T-helper 1 cell treated with Interleukin-12 subunit alpha and Interleukin-12 subunit beta and Interleukin-4 antibody, amounts not matched to agents 30 μg/mL and 1 μg/mL, for 36 hours (primary cell): ENCODE measurements around the gene CTBP2.

ENCODE experiments used
- H3K27ac Mint-ChIP-seq: one replicate; pipeline ENCODE4 v1.8.0; 2021; ENCODE audit warnings: mild to moderate bottlenecking, mixed read lengths
- H3K27me3 Mint-ChIP-seq: one replicate; pipeline ENCODE4 v1.8.0; 2021; ENCODE audit warnings: low read depth, mixed read lengths
- H3K36me3 Mint-ChIP-seq: one replicate; pipeline ENCODE4 v1.8.0; 2021; ENCODE audit warnings: low read depth, mixed read lengths
- H3K4me1 Mint-ChIP-seq: one replicate; pipeline ENCODE4 v1.8.0; 2021; ENCODE audit warnings: low read depth, mixed read lengths
- H3K4me3 Mint-ChIP-seq: one replicate; pipeline ENCODE4 v1.8.0; 2021; ENCODE audit warnings: mild to moderate bottlenecking, moderate library complexity, mixed read lengths
- H3K9me3 Mint-ChIP-seq: one replicate; pipeline ENCODE4 v1.8.0; 2021; ENCODE audit warnings: mixed read lengths

CTBP2 gene

GRCh38 chr10:125000366-125001312, 159.7 kb downstream of the CTBP2 start:
- no peak overlapping the region for H3K4me3 Mint-ChIP-seq
- H3K27ac Mint-ChIP-seq, result no peak overlapping the region
- no peaks in the 10 kb centered on the region for H3K27me3 Mint-ChIP-seq
- H3K4me1 Mint-ChIP-seq, result no peaks in the 10 kb centered on the region
- no peaks in the 10 kb centered on the region for H3K36me3 Mint-ChIP-seq
- no peaks in the 10 kb centered on the region for H3K9me3 Mint-ChIP-seq

GRCh38 chr10:124999433-125000365, 160.7 kb downstream of the CTBP2 start:
- H3K9me3 Mint-ChIP-seq, result no peaks in the 10 kb centered on the region
- H3K4me1 Mint-ChIP-seq, result no peaks in the 10 kb centered on the region
- no peak overlapping the region for H3K27ac Mint-ChIP-seq
- H3K36me3 Mint-ChIP-seq, result no peaks in the 10 kb centered on the region
- no peaks in the 10 kb centered on the region for H3K27me3 Mint-ChIP-seq
- H3K4me3 Mint-ChIP-seq, result no peak overlapping the region

- no peaks in the 10 kb centered on the region for H3K27me3 Mint-ChIP-seq
- no peak overlapping the region for H3K4me3 Mint-ChIP-seq
- H3K9me3 Mint-ChIP-seq, result no peaks in the 10 kb centered on the region
- no peak overlapping the region for H3K27ac Mint-ChIP-seq
- no peaks in the 10 kb centered on the region for H3K4me1 Mint-ChIP-seq
- no peaks in the 10 kb centered on the region for H3K36me3 Mint-ChIP-seq
Observed at GRCh38 chr10:124998624-124999291, 161.6 kb downstream of the CTBP2 start.

GRCh38 chr10:124997771-124998623, 162.4 kb downstream of the CTBP2 start:
- H3K27ac Mint-ChIP-seq, result no peak overlapping the region
- H3K36me3 Mint-ChIP-seq, result no peaks in the 10 kb centered on the region
- H3K27me3 Mint-ChIP-seq, result no peaks in the 10 kb centered on the region
- H3K4me1 Mint-ChIP-seq, result no peaks in the 10 kb centered on the region
- no peak overlapping the region for H3K4me3 Mint-ChIP-seq
- H3K9me3 Mint-ChIP-seq, result no peaks in the 10 kb centered on the region

GRCh38 chr10:124997306-124997705, 163.1 kb downstream of the CTBP2 start:
- Mint-ChIP-seq H3K27me3 (no peaks in the 10 kb centered on the region), H3K4me1 (no peaks in the 10 kb centered on the region), H3K4me3 (no peak overlapping the region), H3K27ac (no peak overlapping the region), H3K9me3 (no peaks in the 10 kb centered on the region), H3K36me3 (no peaks in the 10 kb centered on the region)

GRCh38 chr10:124996854-124997215, 163.5 kb downstream of the CTBP2 start:
- no peaks in the 10 kb centered on the region for H3K27me3 Mint-ChIP-seq
- H3K4me3 Mint-ChIP-seq, result no peak overlapping the region
- no peaks in the 10 kb centered on the region for H3K4me1 Mint-ChIP-seq
- no peak overlapping the region for H3K27ac Mint-ChIP-seq
- no peaks in the 10 kb centered on the region for H3K36me3 Mint-ChIP-seq
- no peaks in the 10 kb centered on the region for H3K9me3 Mint-ChIP-seq

GRCh38 chr10:124996127-124996853, 164.1 kb downstream of the CTBP2 start:
- no peaks in the 10 kb centered on the region for H3K4me1 Mint-ChIP-seq
- no peaks in the 10 kb centered on the region for H3K36me3 Mint-ChIP-seq
- H3K9me3 Mint-ChIP-seq, result no peaks in the 10 kb centered on the region
- no peak overlapping the region for H3K27ac Mint-ChIP-seq
- no peak overlapping the region for H3K4me3 Mint-ChIP-seq
- no peaks in the 10 kb centered on the region for H3K27me3 Mint-ChIP-seq

GRCh38 chr10:124995605-124996004, 164.8 kb downstream of the CTBP2 start:
- Mint-ChIP-seq H3K27me3 (no peaks in the 10 kb centered on the region), H3K36me3 (no peaks in the 10 kb centered on the region), H3K27ac (no peak overlapping the region), H3K4me3 (no peak overlapping the region), H3K4me1 (no peaks in the 10 kb centered on the region), H3K9me3 (no peaks in the 10 kb centered on the region)

- H3K36me3 Mint-ChIP-seq, result no peaks in the 10 kb centered on the region
- H3K4me1 Mint-ChIP-seq, result no peaks in the 10 kb centered on the region
- no peak overlapping the region for H3K27ac Mint-ChIP-seq
- H3K27me3 Mint-ChIP-seq, result no peaks in the 10 kb centered on the region
- H3K4me3 Mint-ChIP-seq, result no peak overlapping the region
- no peaks in the 10 kb centered on the region for H3K9me3 Mint-ChIP-seq
Observed at GRCh38 chr10:124994573-124995473, 165.5 kb downstream of the CTBP2 start.

GRCh38 chr10:124993736-124994451, 166.5 kb downstream of the CTBP2 start:
- no peaks in the 10 kb centered on the region for H3K9me3 Mint-ChIP-seq
- no peaks in the 10 kb centered on the region for H3K4me1 Mint-ChIP-seq
- H3K4me3 Mint-ChIP-seq, result no peak overlapping the region
- no peak overlapping the region for H3K27ac Mint-ChIP-seq
- H3K36me3 Mint-ChIP-seq, result no peaks in the 10 kb centered on the region
- no peaks in the 10 kb centered on the region for H3K27me3 Mint-ChIP-seq

- Mint-ChIP-seq H3K36me3 (no peaks in the 10 kb centered on the region), H3K27ac (no peak overlapping the region), H3K9me3 (no peaks in the 10 kb centered on the region), H3K4me1 (no peaks in the 10 kb centered on the region), H3K27me3 (no peaks in the 10 kb centered on the region), H3K4me3 (no peak overlapping the region)
Observed at GRCh38 chr10:124993345-124993708, 167.0 kb downstream of the CTBP2 start.
